Activated naive CD4-positive, alpha-beta T cell (primary cell): Measurements from ENCODE around the gene AGAP5.
"Not testable (repeated sequence)": the region's sequence is repeated elsewhere in the genome, so short reads cannot be mapped to it uniquely, and the experiment has no call there.

ENCODE experiments used
- DNase-seq, 4 experiments: peaks; one replicate each; lab custom pipeline; 2025; lab: John Stamatoyannopoulos, UW

Gene AGAP5

GRCh38 chr10:73714483-73714882 lies 16.6 kb upstream of the AGAP5 start:
- not testable (repeated sequence) for DNase-seq

- DNase-seq, result not testable (repeated sequence)
Observed at GRCh38 chr10:73713912-73714311, 16.0 kb upstream of the AGAP5 start.

- DNase-seq, result not testable (repeated sequence)
Observed at GRCh38 chr10:73711683-73712082, 13.8 kb upstream of the AGAP5 start.

GRCh38 chr10:73708122-73708521 lies 10.2 kb upstream of the AGAP5 start:
- DNase-seq, result not testable (repeated sequence)

GRCh38 chr10:73707628-73708027 lies 9.7 kb upstream of the AGAP5 start:
- not testable (repeated sequence) for DNase-seq

GRCh38 chr10:73706488-73706887 lies 8.6 kb upstream of the AGAP5 start:
- not testable (repeated sequence) for DNase-seq

GRCh38 chr10:73705506-73706072 lies 7.7 kb upstream of the AGAP5 start:
- not testable (repeated sequence) for DNase-seq

- not testable (repeated sequence) for DNase-seq
Observed at GRCh38 chr10:73703924-73704323, 6.0 kb upstream of the AGAP5 start.

GRCh38 chr10:73698819-73699218 lies 910 bp upstream of the AGAP5 start:
- DNase-seq, result not testable (repeated sequence)

- DNase-seq, result not testable (repeated sequence)
Observed at GRCh38 chr10:73695302-73695701, 2.6 kb downstream of the AGAP5 start.

GRCh38 chr10:73690755-73691154 lies 7.2 kb downstream of the AGAP5 start:
- DNase-seq, result not testable (repeated sequence)

- not testable (repeated sequence) for DNase-seq
Observed at GRCh38 chr10:73689596-73689995, 8.3 kb downstream of the AGAP5 start.

- DNase-seq, result not testable (repeated sequence)
Observed at GRCh38 chr10:73687641-73688040, 10.3 kb downstream of the AGAP5 start.

- DNase-seq, result not testable (repeated sequence)
Observed at GRCh38 chr10:73674546-73674945, 23.4 kb downstream of the AGAP5 start.

GRCh38 chr10:73668378-73668777 lies 29.5 kb downstream of the AGAP5 start:
- DNase-seq, result not testable (repeated sequence)

GRCh38 chr10:73666153-73666809 lies 31.6 kb downstream of the AGAP5 start:
- not testable (repeated sequence) for DNase-seq

- not testable (repeated sequence) for DNase-seq
Observed at GRCh38 chr10:73665581-73665980, 32.3 kb downstream of the AGAP5 start.

GRCh38 chr10:73664156-73665040 lies 33.5 kb downstream of the AGAP5 start:
- DNase-seq, result not testable (repeated sequence)

GRCh38 chr10:73663621-73664020 lies 34.3 kb downstream of the AGAP5 start:
- DNase-seq, result not testable (repeated sequence)

GRCh38 chr10:73662705-73663104 lies 35.2 kb downstream of the AGAP5 start:
- DNase-seq, result not testable (repeated sequence)

GRCh38 chr10:73655990-73656298 lies 42.0 kb downstream of the AGAP5 start, which contains the start of gene SYNPO2L:
SYNPO2L (minus strand) TSS chr10:73656029; CDS start chr10:73655922, 107 bp downstream.
- no peak for DNase-seq

GRCh38 chr10:73655257-73655989 lies 42.5 kb downstream of the AGAP5 start:
- DNase-seq, result no peak
